GM21381 (cell line): ENCODE results near the gene TXLNA.

Source experiments
- ATAC-seq: cut with Tn5 transposase; IDR thresholded peaks from one replicate; pipeline ENCODE4 v1.9.1; 2021; ENCODE audit warnings: mild to moderate bottlenecking, moderate library complexity; ENCODE audit not compliant: unreplicated experiment

Gene TXLNA

GRCh38 chr1:32208469-32208868, 29.0 kb downstream of the TXLNA start:
- ATAC-seq = no peak

- no peak for ATAC-seq
Measured at GRCh38 chr1:32208891-32209328, 29.4 kb downstream of the TXLNA start, which contains the start of gene DCDC2B. DCDC2B (plus strand) TSS chr1:32209089; CDS start chr1:32209094, 5 bp downstream.

- no peak for ATAC-seq
Measured at GRCh38 chr1:32215629-32216480, 36.4 kb downstream of the TXLNA start.

- no peak for ATAC-seq
Measured at GRCh38 chr1:32216566-32216965, 37.1 kb downstream of the TXLNA start.

- no peak for ATAC-seq
Measured at GRCh38 chr1:32219022-32219421, 39.5 kb downstream of the TXLNA start.

GRCh38 chr1:32220746-32221580, 41.5 kb downstream of the TXLNA start:
- ATAC-seq = no peak

- no peak for ATAC-seq
Measured at GRCh38 chr1:32221581-32221979, 42.1 kb downstream of the TXLNA start.

- peak; percentile 93 for ATAC-seq
Measured at GRCh38 chr1:32221980-32222755, 42.7 kb downstream of the TXLNA start, which contains the start of the genes EIF3I and TMEM234. EIF3I (plus strand) TSS chr1:32222407; CDS start chr1:32222442, 35 bp downstream. TMEM234 (minus strand) TSS chr1:32222353; CDS start chr1:32222322, 31 bp downstream.

GRCh38 chr1:32223683-32224082, 44.2 kb downstream of the TXLNA start:
- ATAC-seq = no peak

- ATAC-seq = no peak
Measured at GRCh38 chr1:32224285-32224684, 44.8 kb downstream of the TXLNA start.

GRCh38 chr1:32228771-32229170, 49.3 kb downstream of the TXLNA start:
- no peak for ATAC-seq

GRCh38 chr1:32231843-32232432, 52.5 kb downstream of the TXLNA start:
- ATAC-seq = no peak

- no peak for ATAC-seq
Measured at GRCh38 chr1:32232558-32233304, 53.3 kb downstream of the TXLNA start.

GRCh38 chr1:32234792-32235191, 55.3 kb downstream of the TXLNA start:
- ATAC-seq = no peak

GRCh38 chr1:32239337-32239736, 59.9 kb downstream of the TXLNA start:
- no peak for ATAC-seq

- no peak for ATAC-seq
Measured at GRCh38 chr1:32239790-32240139, 60.3 kb downstream of the TXLNA start.

- peak; percentile 38 for ATAC-seq
Measured at GRCh38 chr1:32240140-32240951, 60.9 kb downstream of the TXLNA start.

GRCh38 chr1:32241001-32241763, 61.7 kb downstream of the TXLNA start:
- ATAC-seq = peak; percentile 43
